GM12801 (cell line): ENCODE results near the gene NDUFV2.

Experiments used
- TF ChIP-seq, protein P1 (sequence below): IDR thresholded peaks from one replicate; pipeline ENCODE4 v1.5.1; 2011; ENCODE audit warnings: control low read depth; ENCODE audit not compliant: insufficient read length; ENCODE audit errors: extremely low read depth

NDUFV2 gene

DNA sequence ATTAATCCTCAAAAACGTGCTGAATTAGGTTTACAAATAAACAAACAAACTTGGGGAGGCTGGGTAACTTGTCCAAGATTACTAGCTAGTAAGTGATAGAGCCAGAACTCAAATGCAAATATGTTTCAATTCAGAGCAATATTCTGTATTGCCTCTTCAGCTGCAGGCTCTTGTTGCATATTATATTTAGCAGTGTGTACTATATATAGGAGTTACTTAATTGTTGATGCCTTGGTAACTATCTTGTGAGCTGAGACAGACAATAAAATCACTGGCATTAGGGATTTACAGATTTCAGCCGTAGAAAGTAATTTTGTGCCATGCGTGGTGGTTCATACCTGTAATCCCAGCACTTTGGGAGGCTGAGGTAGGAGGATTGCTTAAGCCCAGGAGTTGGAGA, 23.8 kb downstream of the NDUFV2 start:
- TF ChIP-seq, protein P1, sequence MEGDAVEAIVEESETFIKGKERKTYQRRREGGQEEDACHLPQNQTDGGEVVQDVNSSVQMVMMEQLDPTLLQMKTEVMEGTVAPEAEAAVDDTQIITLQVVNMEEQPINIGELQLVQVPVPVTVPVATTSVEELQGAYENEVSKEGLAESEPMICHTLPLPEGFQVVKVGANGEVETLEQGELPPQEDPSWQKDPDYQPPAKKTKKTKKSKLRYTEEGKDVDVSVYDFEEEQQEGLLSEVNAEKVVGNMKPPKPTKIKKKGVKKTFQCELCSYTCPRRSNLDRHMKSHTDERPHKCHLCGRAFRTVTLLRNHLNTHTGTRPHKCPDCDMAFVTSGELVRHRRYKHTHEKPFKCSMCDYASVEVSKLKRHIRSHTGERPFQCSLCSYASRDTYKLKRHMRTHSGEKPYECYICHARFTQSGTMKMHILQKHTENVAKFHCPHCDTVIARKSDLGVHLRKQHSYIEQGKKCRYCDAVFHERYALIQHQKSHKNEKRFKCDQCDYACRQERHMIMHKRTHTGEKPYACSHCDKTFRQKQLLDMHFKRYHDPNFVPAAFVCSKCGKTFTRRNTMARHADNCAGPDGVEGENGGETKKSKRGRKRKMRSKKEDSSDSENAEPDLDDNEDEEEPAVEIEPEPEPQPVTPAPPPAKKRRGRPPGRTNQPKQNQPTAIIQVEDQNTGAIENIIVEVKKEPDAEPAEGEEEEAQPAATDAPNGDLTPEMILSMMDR = no peak

DNA sequence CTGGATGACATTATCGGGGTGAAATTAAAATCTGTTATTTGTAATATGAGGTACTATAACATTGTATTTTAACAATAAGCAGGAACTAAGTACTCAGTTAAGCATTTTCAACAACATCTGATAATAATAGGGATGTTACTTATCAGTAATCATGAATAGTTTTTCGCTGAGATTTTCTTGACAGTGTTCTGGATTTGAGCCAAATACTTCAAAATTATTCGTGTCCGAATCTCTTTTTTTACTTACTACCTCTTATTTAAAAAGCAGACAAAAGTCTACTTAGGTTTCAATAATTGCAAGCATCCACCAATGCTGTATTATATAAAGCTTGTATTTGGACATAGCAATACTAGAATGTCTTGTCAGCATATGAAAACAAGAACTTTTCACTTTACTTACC, 27.7 kb downstream of the NDUFV2 start:
- TF ChIP-seq, protein P1 = no peak

DNA sequence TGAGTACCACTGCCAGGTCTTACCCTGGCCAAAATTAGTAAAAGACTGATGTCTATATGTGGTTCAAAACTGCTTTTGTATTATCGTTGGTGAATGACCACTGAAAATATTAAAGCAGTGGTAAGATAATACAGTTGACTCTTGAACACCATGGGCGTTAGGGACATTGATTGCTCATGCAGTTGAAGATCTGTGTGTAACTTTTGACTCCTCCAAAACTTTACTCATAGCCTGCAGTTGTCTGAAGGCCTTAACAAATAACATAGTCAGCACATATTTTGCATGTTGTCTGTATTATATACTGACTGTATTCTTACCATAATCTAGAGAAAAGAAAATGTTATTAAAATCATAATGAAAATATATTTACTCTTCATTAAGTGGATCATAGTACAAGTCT, 28.3 kb downstream of the NDUFV2 start:
- TF ChIP-seq, protein P1 = no peak

DNA sequence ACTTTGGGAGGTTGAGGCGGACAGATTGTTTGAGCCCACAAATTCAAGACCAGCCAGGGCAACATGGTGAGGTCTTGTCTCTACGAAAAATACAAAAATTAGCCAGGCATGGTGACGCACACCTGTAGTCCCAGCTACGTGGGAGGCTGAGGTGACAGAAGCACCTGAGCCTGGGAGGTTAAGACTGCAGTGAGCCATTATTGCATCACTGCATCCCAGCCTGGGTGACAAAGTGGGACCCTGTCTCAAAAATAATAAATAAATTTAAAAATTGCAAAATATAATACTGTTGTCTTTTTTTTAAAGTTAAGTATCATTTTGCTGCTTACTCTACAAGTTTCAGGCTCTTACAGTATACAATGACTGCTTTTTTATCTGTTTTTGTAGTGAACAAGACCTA, 30.1 kb downstream of the NDUFV2 start:
- TF ChIP-seq, protein P1 = no peak

DNA sequence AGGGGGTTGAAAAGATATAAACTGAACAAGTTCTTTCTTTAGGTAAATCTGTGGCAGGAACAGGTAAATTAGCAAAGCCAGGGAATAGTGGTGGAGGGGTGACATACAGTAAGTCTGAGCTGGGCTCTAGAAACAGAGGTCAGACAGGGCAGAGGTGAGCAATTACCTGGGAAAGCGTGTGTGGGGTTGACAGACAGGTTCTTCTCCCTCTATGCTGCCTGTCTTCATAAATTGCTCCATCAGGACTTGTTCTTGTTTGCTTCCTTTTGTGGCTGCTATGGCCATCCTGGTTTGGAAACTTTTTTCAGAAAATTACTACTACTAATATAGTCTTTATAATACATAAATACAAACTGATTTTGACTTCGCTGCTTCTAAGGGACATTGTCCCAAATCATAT, 30.7 kb downstream of the NDUFV2 start:
- TF ChIP-seq, protein P1 = no peak

DNA sequence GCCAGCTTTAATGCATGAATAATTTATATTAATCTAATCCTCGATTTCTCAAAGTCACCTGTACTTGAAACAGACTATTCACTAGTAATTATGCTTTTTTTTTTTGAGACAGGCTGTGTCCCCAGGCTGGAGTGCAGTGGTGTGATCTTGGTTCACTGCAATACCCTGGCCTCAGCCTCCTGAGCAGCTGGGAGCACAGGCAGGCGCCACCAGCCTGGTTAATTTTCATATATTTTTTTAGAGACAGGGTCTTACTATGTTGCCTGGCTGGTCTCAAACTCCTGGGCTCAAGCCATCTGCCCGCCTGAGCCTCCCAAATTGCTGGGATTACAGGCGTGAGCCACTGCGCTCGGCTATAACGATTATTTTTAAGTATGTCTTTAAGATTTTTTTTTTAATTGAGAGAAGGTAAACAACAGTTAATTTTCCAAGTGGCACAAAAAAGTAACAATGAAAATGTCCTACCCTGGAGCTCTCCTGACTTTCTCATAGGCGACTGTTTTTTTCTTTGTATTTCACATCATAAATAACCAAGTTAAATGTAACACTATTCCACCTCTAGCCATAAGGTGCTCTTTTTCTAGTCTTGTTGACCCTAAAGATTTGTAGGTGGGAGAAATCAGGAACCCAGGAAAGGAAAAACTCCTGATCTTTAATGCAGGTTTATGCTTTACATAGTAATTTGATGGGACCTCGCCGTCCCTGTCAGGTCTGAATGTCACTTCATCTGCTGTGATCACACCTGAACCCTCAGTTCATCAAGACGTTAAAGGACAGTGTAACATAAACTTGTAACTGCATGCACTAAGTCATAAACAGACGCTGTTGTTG, 32.8 kb downstream of the NDUFV2 start:
- TF ChIP-seq, protein P1 = no peak

DNA sequence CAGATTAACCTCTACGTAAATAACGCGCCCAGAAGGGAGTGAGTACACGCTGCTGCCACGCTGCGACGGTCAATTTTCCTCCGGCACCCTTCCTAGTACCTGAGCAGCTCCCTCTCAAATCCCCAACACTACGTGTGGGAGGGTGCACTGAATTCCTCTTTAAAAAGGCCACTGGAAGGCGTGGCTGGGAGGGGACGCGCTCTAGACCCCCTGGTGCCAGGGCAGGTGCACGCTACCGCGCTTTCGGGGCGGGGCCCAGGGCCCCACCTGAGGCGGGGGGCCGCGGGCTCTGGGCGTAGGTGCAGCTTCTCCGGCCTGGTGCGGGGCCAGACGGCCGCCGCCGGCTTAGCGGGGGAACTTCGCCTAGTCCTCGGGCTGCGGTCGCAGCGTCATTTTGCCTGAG, 33.4 kb downstream of the NDUFV2 start:
- TF ChIP-seq, protein P1 = no peak
